HG03432 (cell line): ENCODE results near the gene DKK3.

Experiments used
- ATAC-seq: cut with Tn5 transposase; IDR thresholded peaks from one replicate; pipeline ENCODE4 v1.9.1; 2021; ENCODE audit warnings: mild to moderate bottlenecking, moderate library complexity; ENCODE audit not compliant: unreplicated experiment

DKK3 gene

DNA sequence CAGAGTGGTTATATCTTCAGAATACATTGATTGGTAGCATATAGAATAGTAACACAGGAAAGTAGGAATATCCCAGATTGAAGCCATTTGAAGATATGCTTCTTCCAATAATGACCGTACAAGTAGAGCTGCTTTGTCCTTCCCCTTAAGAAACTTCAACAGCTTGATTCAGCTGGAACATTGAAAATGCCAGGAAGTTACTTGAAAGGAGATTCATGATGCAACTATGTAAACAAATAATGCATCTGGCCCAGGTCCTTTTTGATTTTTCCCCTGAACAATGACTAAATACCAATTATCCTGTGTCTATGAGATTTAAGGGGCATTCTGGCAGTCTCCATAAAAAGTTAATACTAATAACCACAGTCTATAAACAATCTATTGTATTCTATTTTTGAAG is 3.0 kb downstream of the DKK3 start:
- no peak for ATAC-seq

DNA sequence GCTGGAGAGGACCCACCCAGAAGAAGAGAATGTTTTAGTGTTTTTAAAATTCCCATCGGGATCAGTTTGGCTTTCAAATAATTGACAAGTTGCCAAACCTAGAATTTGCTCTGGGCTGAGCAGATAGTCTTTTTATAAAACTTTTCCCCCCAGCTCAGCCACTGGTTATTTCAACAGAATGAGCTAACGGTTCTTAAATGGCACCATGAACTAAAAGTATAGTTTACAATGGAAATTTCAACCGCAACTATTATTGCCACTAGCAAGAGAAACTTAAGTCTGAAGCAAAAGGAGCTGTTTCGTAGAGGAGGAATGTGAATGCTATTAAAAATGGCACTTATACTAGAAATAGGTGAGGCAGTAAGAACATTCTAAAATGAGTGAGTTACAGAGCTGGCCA is 3.4 kb downstream of the DKK3 start:
- ATAC-seq = no peak

DNA sequence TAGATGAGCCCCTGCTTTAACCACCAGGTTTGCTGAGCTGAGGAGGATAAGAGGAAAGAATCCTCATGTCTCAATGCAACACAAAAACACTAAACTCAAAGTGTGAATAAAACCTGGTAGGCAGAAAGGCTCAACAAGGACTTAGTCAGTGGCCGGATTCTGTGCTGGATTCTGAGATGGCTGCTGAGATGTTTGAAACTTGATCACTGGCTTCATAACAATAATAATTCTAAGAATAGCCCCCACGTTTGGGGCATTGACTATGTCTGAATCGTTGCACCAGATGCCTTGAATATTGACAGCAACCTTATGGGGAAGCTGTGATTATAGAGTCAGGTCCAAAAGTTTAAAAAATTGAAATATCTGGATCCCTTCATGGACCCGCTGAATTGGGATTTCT is 4.6 kb downstream of the DKK3 start:
- ATAC-seq = no peak

DNA sequence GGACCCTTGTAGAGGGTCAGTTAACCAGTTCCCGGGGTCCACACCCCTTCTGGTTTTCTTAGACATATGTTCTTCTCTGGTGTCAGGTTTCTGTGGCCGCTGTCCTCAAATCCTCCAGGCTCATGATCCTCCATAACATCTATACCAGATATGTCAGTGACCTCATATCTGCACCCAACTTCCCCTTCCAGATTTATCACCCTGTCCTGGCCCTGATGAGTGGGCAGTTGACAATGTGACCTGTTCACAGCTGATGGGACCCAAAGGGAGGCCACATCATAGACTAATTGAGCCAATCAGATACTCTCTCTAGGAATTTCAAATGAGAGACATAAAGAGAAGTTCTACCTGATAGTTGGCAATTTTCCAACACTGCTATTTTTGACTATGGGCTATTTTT is 5.1 kb downstream of the DKK3 start:
- no peak for ATAC-seq

DNA sequence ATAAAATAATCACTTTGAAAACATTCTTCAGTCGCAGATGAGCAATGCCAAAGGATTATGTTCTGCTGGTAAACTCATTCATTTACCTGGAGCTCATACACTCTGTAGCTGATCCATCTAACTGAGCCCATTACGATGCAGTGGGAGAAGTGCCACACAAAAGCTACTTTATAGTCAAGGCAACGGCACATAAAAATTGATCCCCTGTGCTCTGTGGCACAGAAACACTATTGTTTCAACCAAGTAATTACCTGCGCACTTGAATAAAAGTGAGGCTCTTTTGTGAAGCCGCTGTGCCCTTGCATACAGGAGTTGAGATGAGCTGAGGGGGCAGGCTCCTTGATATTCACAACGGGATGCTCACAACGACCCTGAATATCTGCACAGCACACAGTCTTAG is 7.2 kb downstream of the DKK3 start:
- no peak for ATAC-seq

DNA sequence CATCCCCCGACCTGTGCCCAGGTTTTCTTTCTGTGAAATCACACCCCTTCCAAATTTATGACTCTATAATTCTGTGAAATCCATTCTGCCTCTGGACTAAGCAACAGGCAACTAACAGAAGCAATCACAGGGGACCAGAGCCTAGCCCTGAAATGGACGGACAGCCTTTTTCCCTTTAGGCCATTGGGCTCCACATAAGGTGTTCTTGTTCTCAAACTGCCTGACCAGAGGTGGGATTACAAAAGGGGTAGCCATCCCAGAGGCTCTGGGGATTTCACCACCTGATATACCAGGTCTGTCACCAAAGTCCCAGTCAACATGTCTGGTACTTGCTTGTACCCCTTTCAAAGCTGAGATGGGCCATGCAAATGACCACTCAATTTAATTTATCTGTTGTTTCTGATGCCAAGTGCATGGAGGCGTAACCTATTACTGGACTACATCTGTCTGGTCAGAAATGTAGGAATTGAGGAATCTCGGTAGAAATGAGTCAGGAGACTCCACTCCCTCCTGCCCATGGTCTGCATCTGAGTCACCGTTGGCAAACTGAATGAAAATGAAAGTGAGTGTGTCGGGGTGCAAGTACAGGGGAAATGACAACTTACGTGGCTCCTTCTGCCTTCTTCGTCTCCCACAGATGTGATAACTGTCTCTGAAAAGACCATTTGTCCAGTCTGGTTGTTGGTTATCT is 10.2 kb downstream of the DKK3 start:
- ATAC-seq = no peak

DNA sequence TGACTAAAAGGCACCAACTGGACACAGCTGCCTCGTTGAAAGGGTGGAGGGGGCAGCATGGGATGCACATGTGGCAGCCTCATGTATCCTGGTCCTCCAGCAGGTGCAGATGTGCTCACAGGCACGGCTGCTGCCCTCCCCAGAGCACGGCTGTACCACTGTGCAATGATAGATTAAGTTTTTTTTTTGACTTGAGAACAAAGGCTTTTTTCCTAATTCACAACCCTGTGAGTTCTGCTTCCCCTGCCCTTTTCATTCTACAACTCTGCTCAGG is 11.4 kb downstream of the DKK3 start:
- ATAC-seq = no peak

DNA sequence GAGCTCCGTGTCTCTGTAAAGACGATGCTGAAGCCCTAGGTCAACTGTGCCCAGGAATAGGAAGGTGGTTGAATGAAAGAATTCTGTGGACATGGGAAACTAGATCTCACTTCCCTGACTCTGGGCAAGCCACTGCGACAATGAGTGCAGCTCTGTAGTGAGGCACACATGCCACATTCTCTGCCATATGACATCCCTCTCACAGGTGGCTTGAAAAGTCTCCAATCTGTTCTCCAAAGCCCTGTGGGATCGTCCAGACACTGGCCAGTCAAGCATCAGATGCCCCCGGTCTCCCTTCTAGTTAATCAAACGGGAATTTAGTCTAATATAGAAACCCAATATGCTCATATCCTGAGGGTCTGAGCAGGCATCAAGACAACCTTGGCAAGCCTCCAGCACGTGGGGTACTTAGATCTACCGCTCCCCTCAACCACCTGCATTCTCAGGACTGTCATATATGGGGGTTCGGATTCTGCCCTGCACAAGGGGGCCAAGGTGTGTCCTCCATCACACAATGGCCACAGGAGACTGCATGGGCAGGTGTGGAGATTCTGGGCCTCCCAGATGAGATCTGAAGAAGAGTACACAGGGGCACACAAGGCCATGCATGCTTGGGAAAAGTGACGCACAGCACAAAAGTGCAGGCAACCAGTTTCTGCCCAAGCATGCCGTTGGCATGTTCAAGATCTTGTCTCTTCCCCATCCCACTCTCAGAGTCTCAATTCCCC is 11.9 kb downstream of the DKK3 start:
- ATAC-seq = no peak

DNA sequence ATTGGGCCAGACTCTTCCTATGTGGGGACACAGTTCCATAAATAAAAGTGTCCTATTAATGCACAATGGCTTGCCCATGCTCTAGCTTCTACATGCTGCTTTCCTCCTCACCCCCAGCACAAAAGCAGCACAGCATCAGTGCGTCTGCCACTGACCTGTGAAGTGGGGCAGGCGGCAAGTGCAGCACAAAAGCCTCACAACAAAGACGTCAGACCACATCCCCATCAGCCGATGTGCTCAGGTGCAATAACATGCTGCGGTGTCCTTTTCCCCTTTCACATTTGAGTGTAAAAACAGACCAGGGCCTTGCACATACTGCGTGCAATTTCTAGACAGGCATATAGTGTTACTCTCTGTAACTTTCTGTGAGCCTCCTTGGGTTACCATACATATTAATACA is 12.8 kb downstream of the DKK3 start:
- no peak for ATAC-seq

DNA sequence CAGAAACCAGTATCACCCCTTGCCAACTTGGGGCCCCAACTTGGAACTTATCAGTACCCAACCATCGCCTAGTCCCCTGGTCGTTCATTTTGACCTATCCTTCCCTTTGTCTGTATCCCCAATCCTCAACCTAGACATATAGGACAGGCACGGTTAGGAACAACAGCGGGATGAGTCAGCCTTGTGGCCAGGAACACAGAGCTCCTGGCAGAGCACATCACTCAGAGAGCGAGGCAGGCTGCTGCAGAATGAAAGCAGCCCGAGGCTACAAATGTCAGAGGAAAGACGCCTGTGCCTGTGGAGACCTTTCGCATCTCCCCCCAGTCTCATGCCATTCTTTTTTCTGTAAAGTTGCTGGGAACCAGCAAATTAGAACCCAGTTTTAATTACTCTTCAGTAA is 14.6 kb downstream of the DKK3 start:
- ATAC-seq = no peak

DNA sequence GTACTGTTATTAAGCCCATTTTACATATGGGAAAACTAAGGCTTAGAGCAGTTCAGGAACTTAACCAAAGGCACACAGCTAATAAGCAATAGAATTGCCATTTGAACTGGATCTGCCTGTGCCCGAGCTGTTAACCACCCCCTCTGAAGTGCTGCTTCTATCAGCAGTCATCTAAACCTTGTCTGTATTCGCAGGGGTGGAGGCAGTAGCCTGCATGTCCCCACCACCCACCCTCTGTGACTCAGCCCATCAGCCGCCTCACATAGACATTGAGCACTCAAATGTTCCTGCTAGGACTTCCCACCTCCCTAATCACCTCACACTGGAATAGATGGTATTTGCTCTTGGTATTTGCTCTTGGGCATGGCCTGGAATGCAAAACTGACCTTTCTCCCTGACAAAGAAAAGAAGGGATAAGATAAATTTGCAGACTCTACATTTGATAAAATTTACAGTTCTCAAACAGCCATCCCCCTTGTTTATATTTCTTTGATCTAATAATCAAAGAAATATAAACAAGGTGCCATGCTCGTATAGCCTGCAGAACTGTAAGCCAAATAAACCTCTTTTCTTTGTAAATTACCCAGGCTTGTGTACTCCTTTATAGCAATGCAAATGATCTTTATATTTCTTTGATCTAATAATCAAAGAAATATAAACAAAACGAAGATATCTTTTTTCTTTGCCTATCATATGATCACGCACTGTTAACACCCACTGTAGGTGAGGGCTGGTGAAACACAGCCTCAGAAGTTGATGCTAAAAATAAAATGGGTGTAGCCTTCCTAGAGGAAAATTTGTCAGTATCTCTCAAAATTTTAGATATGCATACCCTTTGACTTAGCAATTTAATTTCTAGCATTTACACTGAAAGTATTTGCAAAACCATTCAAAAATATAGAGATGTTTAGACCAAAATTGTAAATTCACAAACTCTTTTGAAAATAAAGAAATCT is 15.9 kb downstream of the DKK3 start:
- no peak for ATAC-seq

DNA sequence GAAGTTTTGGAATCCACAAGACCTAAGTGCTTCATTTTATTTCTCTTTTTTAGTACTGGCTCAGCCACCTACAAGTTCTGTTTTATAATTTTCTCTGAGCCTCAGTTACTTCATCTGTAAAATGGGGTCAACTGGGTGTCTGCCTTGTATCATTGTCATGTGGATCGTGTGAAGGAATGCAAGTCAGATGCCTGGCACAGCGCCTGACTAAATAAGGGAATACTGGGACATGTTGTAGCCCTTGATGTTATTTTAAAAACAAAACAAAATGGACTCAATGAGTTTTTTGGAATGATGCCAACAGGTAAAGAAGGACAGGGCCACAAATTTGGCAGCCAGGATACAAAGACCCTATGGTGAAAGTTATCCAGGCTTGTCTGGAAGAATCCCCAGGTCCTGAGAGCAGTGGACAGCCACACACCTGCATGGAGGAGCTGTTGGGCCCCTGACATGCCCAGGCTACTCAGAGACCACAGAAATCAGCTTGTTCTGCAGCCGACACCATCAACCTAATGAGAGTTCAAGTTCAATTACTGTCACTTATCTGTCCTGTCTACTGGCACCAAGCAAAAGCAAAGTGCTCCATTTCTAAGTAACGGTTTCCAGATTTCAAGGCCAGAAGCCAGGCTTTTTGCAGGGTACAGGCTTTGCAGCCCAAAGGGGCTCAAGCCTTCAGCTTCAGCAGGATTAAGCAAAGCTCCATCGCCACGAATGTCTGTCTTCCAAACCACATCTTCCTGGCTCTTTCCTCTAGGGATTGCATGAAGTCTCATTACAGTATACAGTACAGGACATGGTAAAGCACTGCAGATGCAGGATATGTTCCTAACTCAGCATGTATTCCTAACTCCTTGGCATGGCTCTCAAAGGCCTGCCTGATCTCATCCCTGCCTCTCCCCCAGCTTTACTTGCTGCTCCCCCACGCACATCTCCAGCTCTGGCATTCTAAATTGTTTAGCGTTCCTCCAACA is 18.4 kb downstream of the DKK3 start:
- no peak for ATAC-seq

DNA sequence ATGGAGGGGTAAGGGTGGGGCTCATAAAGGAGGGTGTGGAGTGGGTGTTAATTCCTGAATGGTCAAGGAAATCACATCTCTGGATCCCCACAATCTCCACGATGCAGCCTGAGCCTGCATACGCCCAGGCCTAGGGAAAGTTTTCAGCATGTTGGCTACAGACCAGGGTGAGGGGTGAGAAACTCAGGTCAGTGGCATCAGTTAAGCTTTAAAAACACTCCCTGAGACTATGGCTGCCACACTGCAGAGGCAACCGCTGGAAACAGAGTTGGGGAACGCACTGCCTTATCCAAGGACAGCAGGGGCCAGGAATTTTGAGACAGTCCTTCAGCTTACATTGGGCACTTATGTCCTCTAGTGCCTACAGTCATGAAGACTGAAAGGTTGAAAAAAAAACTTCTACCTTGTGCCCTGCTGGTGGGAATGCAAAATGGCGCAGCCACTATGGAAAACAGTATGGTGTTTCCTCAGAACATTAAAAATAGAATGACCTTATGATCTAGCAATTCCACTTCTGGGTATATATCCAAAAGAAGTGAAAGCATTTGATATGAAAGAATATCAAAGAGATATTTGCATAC is 19.7 kb downstream of the DKK3 start:
- no peak for ATAC-seq

DNA sequence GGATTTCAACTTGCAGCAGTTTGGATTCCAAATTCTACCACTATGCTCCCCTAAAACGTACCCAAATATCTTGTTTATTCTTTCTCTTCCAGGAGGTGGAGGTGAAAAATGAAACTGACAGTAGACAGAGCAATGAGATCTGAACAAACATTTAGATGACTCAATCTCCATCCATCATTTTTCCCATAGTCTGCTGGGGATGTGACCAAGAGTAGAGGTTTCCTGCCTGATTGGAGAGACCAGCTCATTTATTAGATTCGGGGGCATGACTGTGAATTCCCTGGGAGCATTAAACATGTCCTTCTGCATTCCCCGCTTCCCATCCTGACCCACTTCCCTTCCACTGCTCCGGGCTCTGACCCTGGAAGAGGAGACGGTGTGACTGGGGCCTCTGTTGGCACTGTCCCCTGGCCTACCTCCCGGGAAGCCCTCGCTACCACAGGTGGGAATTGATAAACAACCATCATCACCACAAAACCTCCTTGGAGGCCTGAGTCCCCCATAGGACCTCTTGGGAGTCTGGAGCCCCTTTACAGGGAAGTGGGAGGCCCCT is 20.3 kb downstream of the DKK3 start:
- no peak for ATAC-seq

DNA sequence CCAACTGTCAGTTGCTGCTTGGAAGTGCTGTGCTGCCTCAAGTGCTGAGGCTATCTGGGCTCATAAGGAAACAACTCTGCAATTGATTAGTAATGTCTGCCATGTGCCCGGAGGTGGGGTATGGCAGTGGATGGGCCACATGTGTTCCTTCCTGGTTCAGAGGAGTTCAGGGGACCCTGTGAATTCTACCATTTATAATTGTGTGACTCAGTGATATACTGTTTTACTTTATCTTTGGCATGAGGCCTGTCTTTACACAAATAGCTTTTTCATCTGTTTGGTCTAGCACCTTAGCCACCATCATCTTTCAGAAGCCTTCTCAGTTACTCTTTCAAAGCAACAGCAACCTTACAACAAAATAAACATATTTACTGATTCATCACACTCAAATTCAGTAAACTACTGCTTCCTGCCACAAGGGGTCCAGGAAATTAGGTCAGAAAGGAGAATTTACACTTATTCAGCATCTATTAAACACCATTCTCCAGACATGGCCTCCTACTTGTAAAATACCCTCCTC is 20.9 kb downstream of the DKK3 start:
- ATAC-seq = no peak

DNA sequence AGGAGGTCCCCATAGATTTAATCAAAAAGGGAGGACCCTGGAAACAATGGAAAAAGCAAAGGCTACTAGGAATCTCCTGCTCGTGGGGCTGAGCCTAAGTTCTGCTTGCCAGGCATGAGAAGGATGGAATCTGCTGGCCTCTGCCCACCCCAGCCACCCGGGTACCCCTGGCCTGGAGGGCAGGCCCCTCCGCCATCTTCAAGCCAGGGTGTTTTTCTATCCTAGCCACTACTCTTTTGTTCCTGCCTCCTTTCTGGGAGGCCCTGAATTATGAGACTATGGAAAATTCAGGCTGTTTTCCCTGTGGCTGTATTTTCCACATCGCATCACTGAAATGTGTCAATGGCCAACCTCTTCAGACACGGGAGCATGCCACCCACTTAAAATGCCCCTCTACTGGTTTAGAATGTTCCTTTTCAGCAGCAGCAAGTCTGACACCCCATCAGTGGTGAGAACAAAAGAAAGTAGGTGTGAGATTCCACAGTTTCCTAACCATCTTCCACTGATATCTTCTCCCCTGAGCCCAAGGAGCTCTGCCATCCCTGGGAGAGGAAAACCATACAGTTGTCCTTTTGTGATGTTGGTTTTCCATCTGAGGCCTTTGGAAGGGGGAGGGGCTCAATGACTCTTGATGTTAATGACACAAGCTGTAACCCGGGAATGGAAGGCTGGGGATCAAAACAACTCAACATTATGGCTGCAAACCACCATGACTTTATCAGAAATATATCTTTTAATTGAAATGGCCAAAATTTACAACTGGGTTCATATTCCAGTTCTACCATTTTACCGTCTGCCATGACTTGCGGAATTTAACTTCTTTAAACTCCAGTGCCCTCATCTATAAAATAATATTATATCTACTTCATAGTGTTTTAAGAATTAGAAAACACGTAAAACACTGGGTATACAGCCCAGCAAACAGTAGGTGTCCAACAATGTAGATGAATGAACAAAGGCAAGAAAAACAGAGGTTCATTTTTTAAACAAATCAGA is 22.2 kb downstream of the DKK3 start:
- ATAC-seq = no peak

DNA sequence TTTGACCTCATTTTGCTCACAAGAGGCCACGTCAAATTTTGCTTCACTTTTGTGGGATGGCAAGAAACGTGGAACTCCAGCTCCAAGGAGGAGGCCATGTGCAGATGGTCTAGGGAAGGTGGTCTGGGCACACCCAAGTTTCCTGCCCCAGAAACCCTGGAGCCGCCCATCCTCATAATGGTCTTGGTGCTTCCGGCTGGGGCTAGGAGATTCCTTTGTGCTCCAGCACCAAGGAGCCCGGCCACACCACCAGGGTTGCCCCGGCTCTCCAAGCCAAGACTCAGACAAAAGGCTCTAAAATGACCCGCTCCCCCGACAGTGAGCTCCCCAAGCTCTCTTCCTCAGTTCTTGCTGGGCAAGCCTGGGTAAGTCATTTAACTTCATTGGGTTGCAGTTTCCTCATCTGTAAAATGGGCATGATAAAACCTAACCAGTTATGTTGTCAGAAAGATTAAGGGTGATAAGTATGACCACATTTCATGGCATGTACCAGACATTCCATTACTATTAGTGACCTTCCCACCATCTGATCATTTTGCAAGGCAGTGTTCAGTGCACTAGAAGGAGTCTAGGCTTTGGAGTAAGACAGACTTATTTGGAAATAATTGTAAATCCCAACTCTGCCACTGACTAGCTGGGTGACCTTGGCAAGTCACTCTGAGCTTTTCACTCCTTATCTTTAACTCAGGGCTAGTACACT is 23.3 kb downstream of the DKK3 start:
- ATAC-seq = no peak

DNA sequence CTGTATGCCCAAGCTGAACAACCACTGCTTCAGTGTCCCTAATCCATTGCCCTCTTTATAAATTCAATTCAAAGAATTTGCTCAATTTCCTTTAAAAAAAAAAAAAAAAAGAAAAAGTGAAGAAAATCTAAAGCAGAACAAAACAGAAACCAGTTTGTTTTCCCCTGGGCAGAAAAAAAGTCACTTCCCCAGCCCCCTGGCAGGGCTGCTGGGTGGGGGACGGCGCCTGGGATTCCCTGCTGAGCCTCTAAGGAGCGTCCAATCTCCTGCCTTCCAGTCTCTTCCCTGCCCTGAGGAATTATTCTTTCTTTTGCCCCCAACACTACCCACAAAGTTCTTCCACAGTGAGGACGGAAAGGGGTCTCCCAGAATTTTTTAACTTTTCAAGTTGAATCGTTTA is 23.9 kb downstream of the DKK3 start:
- ATAC-seq = no peak
